Omental fat pad (tissue), 4 donors: ENCODE results near the gene COPS7A. TPM values are rescaled to one million over a fixed set of nuclear protein-coding genes. Genes with fewer than 3 reads are reported as not detected.

Experiments used
- ATAC-seq: fragments of 150-250 bp; one replicate; pipeline ENCODE4 v1.9.1; 2016; ENCODE audit warnings: mild to moderate bottlenecking, moderate library complexity; ENCODE audit not compliant: low FRiP score
- DNase-seq: peaks from one replicate; pipeline ENCODE4 v3.0.0-alpha.2; 2019; ENCODE audit warnings: low spot score
- CTCF ChIP-seq, 3 donors: fragments of 450-650 bp; IDR thresholded peaks; one replicate each; pipeline ENCODE4 v1.5.1; 2016 to 2017; ENCODE audit warnings: antibody characterized with exemption in 3 of 3, mild to moderate bottlenecking in 3 of 3, moderate library complexity in 2 of 3
- total RNA-seq, 4 donors: library from RNA; depleted of rRNA; stranded (reverse); fragments of >200 nt; gene quantifications; one replicate each; pipeline ENCODE4 v1.1.0, GENCODE V29; 2016

Gene COPS7A
- total RNA-seq, 4 donors from 2014 or later: 51.2 to 64.0 (median 62.7) TPM

- DNase-seq (no peak), ATAC-seq (no peak)
- no peak for TF ChIP-seq CTCF (IDR thresholded peaks at IDR 0.05)
Observed at GRCh38 chr12:6763380-6763779, 39.5 kb downstream of the COPS7A start.

- peak; percentile 79 for ATAC-seq
- DNase-seq: peak; percentile 75
- no peak for TF ChIP-seq CTCF (IDR thresholded peaks at IDR 0.05)
Observed at GRCh38 chr12:6764011-6764828, 40.4 kb downstream of the COPS7A start.

- DNase-seq (no peak), ATAC-seq (no peak)
- TF ChIP-seq CTCF (IDR thresholded peaks at IDR 0.05): no peak
Observed at GRCh38 chr12:6765048-6765633, 41.3 kb downstream of the COPS7A start.

GRCh38 chr12:6765634-6766581 lies 42.1 kb downstream of the COPS7A start, which contains the start of gene PTMS:
Gene PTMS (plus strand): TSS chr12:6766363. CDS start chr12:6766706, 343 bp downstream.
- DNase-seq: no peak
- no peak for TF ChIP-seq CTCF (IDR thresholded peaks at IDR 0.05)
- ATAC-seq: peak; percentile 73

- no peak for TF ChIP-seq CTCF (IDR thresholded peaks at IDR 0.05)
- DNase-seq (no peak), ATAC-seq (peak; percentile 62)
Observed at GRCh38 chr12:6766651-6767349, 43.0 kb downstream of the COPS7A start.
